ENCODE data around the gene GMCL2. TPM values are rescaled to one million over a fixed set of nuclear protein-coding genes. Genes with fewer than 3 reads are reported as not detected.

Gene GMCL2
- total RNA-seq, 1 experiment from 2014 or later: not detected

- H3K14ac ChIP-seq (ENCODE audit: insufficient read depth, low read length): no peak overlapping the region
- H3K18ac ChIP-seq (ENCODE audit: insufficient read length, low read depth, low read length): no peak overlapping the region
- H4K5ac ChIP-seq (ENCODE audit: insufficient read length, low read depth, low read length): no peak overlapping the region
- H2BK12ac ChIP-seq (ENCODE audit: insufficient read length, low read depth, low read length): no peak overlapping the region
- Mint-ChIP-seq H3K4me1 (peaks cover 17% of the 10 kb centered on the region in 2 experiments), H3K4me3 (no peak overlapping the region), H3K9me3 (no peaks in the 10 kb centered on the region), H3K36me3 (ENCODE audit: insufficient read depth in 1 of 3, low read depth in 3 of 3) (peaks cover 28 to 75% (median 55%) of the 10 kb centered on the region in 3 experiments; a peak in 6 of 7 replicates), H3K27me3 (ENCODE audit: low read depth) (no peaks in the 10 kb centered on the region), H3K27ac (no peak overlapping the region)
- DNase-seq: no peak
- peaks cover 2% of the 10 kb centered on the region; the same call in 1 of the 2 replicates for H3K4me1 ChIP-seq (ENCODE audit: insufficient read depth, low read length)
- H3K27ac ChIP-seq (ENCODE audit: insufficient read length, low read depth, low read length): no peak overlapping the region
- H4K20me1 ChIP-seq (ENCODE audit: control insufficient read depth, insufficient read depth, insufficient read length): peaks cover 3% of the 10 kb centered on the region
- no peaks in the 10 kb centered on the region for H3K9me3 ChIP-seq (ENCODE audit: control insufficient read depth, low read depth, low read length)
- H2AFZ ChIP-seq (ENCODE audit: low read length): no peak overlapping the region
- no peak for TF ChIP-seq CTCF (conservative IDR thresholded peaks at IDR 0.05)
- H2BK20ac ChIP-seq (ENCODE audit: low read depth, low read length, poor library complexity, severe bottlenecking): no peak overlapping the region
- no peak overlapping the region for H2AK5ac ChIP-seq (ENCODE audit: insufficient read length, low read length)
- no peak overlapping the region for H3K56ac ChIP-seq (ENCODE audit: insufficient read length, low read depth, low read length)
- no peak overlapping the region for H3T11ph ChIP-seq (ENCODE audit: low read length)
- H4K8ac ChIP-seq (replicated peaks; ENCODE audit: insufficient read length, low read depth, low read length): no peak overlapping the region
- H3K23me2 ChIP-seq (ENCODE audit: insufficient read length, low read depth, low read length, poor library complexity, severe bottlenecking): no peaks in the 10 kb centered on the region
- no peak overlapping the region for H3K4me2 ChIP-seq (ENCODE audit: insufficient read depth, insufficient read length, low read length)
- no peak overlapping the region for H3K23ac ChIP-seq (ENCODE audit: insufficient read length, low read depth, low read length)
- no peak overlapping the region for H4K91ac ChIP-seq (ENCODE audit: insufficient read length, low read depth, low read length)
- H3K4ac ChIP-seq (ENCODE audit: low read depth, low read length): no peak overlapping the region
- no peaks in the 10 kb centered on the region for H3K79me1 ChIP-seq (ENCODE audit: insufficient read depth, low read depth, low read length, poor library complexity, severe bottlenecking)
- H2BK15ac ChIP-seq (ENCODE audit: low read depth, low read length): no peak overlapping the region
- H3K79me2 ChIP-seq (ENCODE audit: insufficient read depth, low read length): no peaks in the 10 kb centered on the region
- no peak overlapping the region for H2BK120ac ChIP-seq (ENCODE audit: low read depth, low read length, poor library complexity, severe bottlenecking)
- H3K9ac ChIP-seq (ENCODE audit: extremely low read depth, insufficient read length, low read length): no peak overlapping the region
- H3K27me3 ChIP-seq (ENCODE audit: insufficient read depth, low read length): no peaks in the 10 kb centered on the region
- no CpG with 5 or more reads among the region's 15 CpGs for WGBS (ENCODE audit: extremely low coverage, insufficient read length, low lambda C conversion rate)
- H2BK5ac ChIP-seq (ENCODE audit: insufficient read length, low read length): no peak overlapping the region
Observed at GRCh38 chr5:178222292-178222691, 35.1 kb upstream of the GMCL2 start.

Measured in H9 (cell line).